Uterus (tissue), 2 donors: ENCODE measurements around the gene CTTNBP2NL.

Experiments used
- CTCF ChIP-seq, 4 experiments: fragments of 200-600 bp in 2 of 4; fragments of 450-650 bp in 2 of 4; sonication (generic) in 2 of 4; IDR thresholded peaks; one replicate each; pipeline ENCODE4 v1.5.1; 2016 to 2019; ENCODE audit warnings: antibody characterized with exemption in 4 of 4, mild to moderate bottlenecking in 2 of 4, moderate library complexity in 1 of 4
- POLR2A ChIP-seq, 2 donors: fragments of 450-650 bp; IDR thresholded peaks; one replicate each; pipeline ENCODE4 v1.6.1; 2016; ENCODE audit warnings: antibody characterized with exemption in 2 of 2, mild to moderate bottlenecking in 1 of 2, moderate library complexity in 1 of 2

- TF ChIP-seq CTCF (IDR thresholded peaks at IDR 0.05), result no peak
- no peak for TF ChIP-seq POLR2A (IDR thresholded peaks at IDR 0.05)
Measured at GRCh38 chr1:112368198-112368597, 27.8 kb upstream of the CTTNBP2NL start.
